IMR-90 (cell line): Measurements from ENCODE around the gene GPC6. TPM values are rescaled to one million over a fixed set of nuclear protein-coding genes. Genes with fewer than 3 reads are reported as not detected.

ENCODE experiments used
- ATAC-seq: fragments of 200-7000 bp; cut with Tn5 transposase; 2 replicates; pipeline ENCODE4 v1.9.1; 2020; ENCODE audit warnings: low read depth, mild to moderate bottlenecking, moderate library complexity
- BruUV-seq: library from RNA; stranded (reverse); fragments of 400-500 nt; replicated peaks from 2 replicates; lab custom pipeline; 2021; lab: Mats Ljungman, UMichigan
- CTCF ChIA-PET: fragments of 300-600 bp; formaldehyde crosslinking; extraction: SDS; loops from one replicate; lab custom pipeline; 2021; ENCODE audit warnings: antibody characterized with exemption; lab: Yijun Ruan, JAX
- POLR2A ChIA-PET: fragments of 300-600 bp; sonication (Branson Sonifier 250); formaldehyde crosslinking; loops from one replicate; lab custom pipeline; 2022; ENCODE audit warnings: antibody characterized with exemption; ENCODE audit not compliant: unreplicated experiment; lab: Charles Lee
- DNase-seq: peaks from one replicate; pipeline ENCODE4 v3.0.0; 2013
- H2AFZ ChIP-seq: replicated peaks from 2 replicates; pipeline ENCODE3; 2013; ENCODE audit warnings: low read length, mild to moderate bottlenecking; ENCODE audit not compliant: poor library complexity
- H2AK5ac ChIP-seq: 2 replicates; pipeline ENCODE4 v1.6.1; 2013; ENCODE audit warnings: low read depth, low read length, inconsistent platforms
- H2AK9ac ChIP-seq: replicated peaks from 2 replicates; pipeline ENCODE3; 2013; ENCODE audit warnings: mild to moderate bottlenecking, low read depth, low read length, moderate library complexity; ENCODE audit not compliant: poor library complexity
- H2BK120ac ChIP-seq: 2 replicates; pipeline ENCODE4 v1.6.1; 2013; ENCODE audit warnings: low read depth, low read length, inconsistent platforms
- H2BK15ac ChIP-seq: 3 replicates; pipeline ENCODE4 v1.6.1; 2013; ENCODE audit warnings: low read depth, low read length, inconsistent platforms
- H2BK20ac ChIP-seq: 2 replicates; pipeline ENCODE4 v1.6.1; 2013; ENCODE audit warnings: low read depth, mild to moderate bottlenecking, inconsistent platforms, low read length, moderate library complexity
- H2BK5ac ChIP-seq: 2 replicates; pipeline ENCODE4 v1.6.1; 2013; ENCODE audit warnings: mild to moderate bottlenecking, low read depth, low read length, inconsistent platforms; ENCODE audit not compliant: poor library complexity, severe bottlenecking
- H3K14ac ChIP-seq: replicated peaks from 2 replicates; pipeline ENCODE4 v1.6.1; 2013; ENCODE audit warnings: low read depth, low read length, inconsistent platforms
- H3K18ac ChIP-seq: 2 replicates; pipeline ENCODE4 v1.6.1; 2013; ENCODE audit warnings: low read depth, low read length, control low read depth
- H3K23ac ChIP-seq: 2 replicates; pipeline ENCODE4 v1.6.1; 2013; ENCODE audit warnings: low read depth, low read length, inconsistent platforms
- H3K27ac ChIP-seq: 2 replicates; pipeline ENCODE4 v1.5.1; 2013; ENCODE audit warnings: mild to moderate bottlenecking, control low read depth, low read length; ENCODE audit not compliant: insufficient read depth
- H3K27me3 ChIP-seq: 2 replicates; pipeline ENCODE4 v1.6.1; 2013; ENCODE audit warnings: low read length; ENCODE audit not compliant: control insufficient read depth, insufficient read depth
- H3K36me3 ChIP-seq: 2 replicates; pipeline ENCODE4 v1.6.1; 2013; ENCODE audit warnings: low read length, mixed read lengths; ENCODE audit not compliant: control insufficient read depth, insufficient read depth
- H3K4ac ChIP-seq: 2 replicates; pipeline ENCODE4 v1.6.1; 2013; ENCODE audit warnings: low read depth, low read length, inconsistent platforms
- H3K4me1 ChIP-seq: 2 replicates; pipeline ENCODE4 v1.6.1; 2013; ENCODE audit warnings: low read length, mixed read lengths; ENCODE audit not compliant: control insufficient read depth, insufficient read depth
- H3K4me2 ChIP-seq: 2 replicates; pipeline ENCODE4 v1.6.1; 2013; ENCODE audit warnings: low read depth, mild to moderate bottlenecking, control low read depth, low read length, moderate library complexity
- H3K4me3 ChIP-seq: 2 replicates; pipeline ENCODE4 v1.5.1; 2013; ENCODE audit warnings: low read depth, mild to moderate bottlenecking, control low read depth, low read length, moderate library complexity; ENCODE audit not compliant: insufficient read depth
- H3K56ac ChIP-seq: 2 replicates; pipeline ENCODE4 v1.6.1; 2013; ENCODE audit warnings: low read length, inconsistent platforms; ENCODE audit not compliant: insufficient read depth; ENCODE audit errors: extremely low read depth
- H3K79me1 ChIP-seq, 2 experiments: 2 replicates each; pipeline ENCODE4 v1.6.1; 2013; ENCODE audit warnings: low read length in 2 of 2, inconsistent platforms in 1 of 2, low read depth in 1 of 2
- H3K9ac ChIP-seq: 2 replicates; pipeline ENCODE4 v1.6.1; 2013; ENCODE audit warnings: low read depth, low read length, control low read depth
- H3K9me1 ChIP-seq: 2 replicates; pipeline ENCODE4 v1.6.1; 2013; ENCODE audit warnings: low read length, inconsistent platforms; ENCODE audit not compliant: insufficient read depth
- H3K9me3 ChIP-seq: 2 replicates; pipeline ENCODE4 v1.6.1; 2013; ENCODE audit warnings: low read length; ENCODE audit not compliant: control insufficient read depth, insufficient read depth
- H4K20me1 ChIP-seq: 2 replicates; pipeline ENCODE4 v1.6.1; 2013; ENCODE audit warnings: low read length, inconsistent platforms; ENCODE audit not compliant: insufficient read depth
- H4K5ac ChIP-seq: 2 replicates; pipeline ENCODE4 v1.6.1; 2013; ENCODE audit warnings: mild to moderate bottlenecking, low read depth, low read length, control low read depth
- H4K8ac ChIP-seq, 2 experiments: 2 replicates each; pipeline ENCODE4 v1.6.1; 2013; ENCODE audit warnings: low read depth in 2 of 2, low read length in 2 of 2, control low read depth in 1 of 2, inconsistent platforms in 1 of 2
- H4K91ac ChIP-seq: 2 replicates; pipeline ENCODE4 v1.6.1; 2013; ENCODE audit warnings: low read depth, low read length, inconsistent platforms; ENCODE audit not compliant: insufficient read depth
- BHLHE40 ChIP-seq: fragments of 150-350 bp; IDR thresholded peaks from 2 replicates; pipeline ENCODE4 v1.6.1; 2016; ENCODE audit warnings: mild to moderate bottlenecking, low read depth, low read length
- CEBPB ChIP-seq: IDR thresholded peaks from 2 replicates; pipeline ENCODE4 v1.6.1; 2012; ENCODE audit warnings: low read depth, low read length, improper control_type of control experiment
- CHD1 ChIP-seq: IDR thresholded peaks from 2 replicates; pipeline ENCODE4 v1.6.1; 2012; ENCODE audit warnings: low read depth, low read length, improper control_type of control experiment
- CTCF ChIP-seq: conservative IDR thresholded peaks from 2 replicates; pipeline ENCODE4 v1.5.1; 2012; ENCODE audit warnings: mild to moderate bottlenecking, low read depth, low read length, improper control_type of control experiment
- ELK1 ChIP-seq: fragments of 150-350 bp; IDR thresholded peaks from 2 replicates; pipeline ENCODE4 v1.6.1; 2016; ENCODE audit warnings: low read depth, mild to moderate bottlenecking, low read length, moderate library complexity, borderline replicate concordance
- FOS ChIP-seq: fragments of 150-350 bp; IDR thresholded peaks from 2 replicates; pipeline ENCODE4 v1.6.1; 2016; ENCODE audit warnings: low read depth, low read length
- MAFK ChIP-seq: IDR thresholded peaks from 2 replicates; pipeline ENCODE4 v1.6.1; 2012; ENCODE audit warnings: low read depth, low read length, improper control_type of control experiment
- MAZ ChIP-seq: IDR thresholded peaks from 2 replicates; pipeline ENCODE4 v1.6.1; 2012; ENCODE audit warnings: low read depth, mild to moderate bottlenecking, low read length, improper control_type of control experiment, moderate library complexity, borderline replicate concordance
- MXI1 ChIP-seq: IDR thresholded peaks from 2 replicates; pipeline ENCODE4 v1.6.1; 2012; ENCODE audit warnings: low read depth, mild to moderate bottlenecking, low read length, moderate library complexity, borderline replicate concordance
- NFE2L2 ChIP-seq: fragments of 150-350 bp; IDR thresholded peaks from 2 replicates; pipeline ENCODE4 v1.6.1; 2016; ENCODE audit warnings: low read depth, mild to moderate bottlenecking, low read length
- POLR2A ChIP-seq: IDR thresholded peaks from 2 replicates; pipeline ENCODE4 v1.6.1; 2012; ENCODE audit warnings: mild to moderate bottlenecking, low read depth, low read length
- RAD21 ChIP-seq: IDR thresholded peaks from 2 replicates; pipeline ENCODE4 v1.6.1; 2012; ENCODE audit warnings: low read length, improper control_type of control experiment
- RCOR1 ChIP-seq: IDR thresholded peaks from 2 replicates; pipeline ENCODE4 v1.6.1; 2012; ENCODE audit warnings: mild to moderate bottlenecking, low read length, improper control_type of control experiment; ENCODE audit not compliant: insufficient replicate concordance
- RFX5 ChIP-seq: IDR thresholded peaks from 2 replicates; pipeline ENCODE4 v1.8.0; 2012; ENCODE audit warnings: low read depth, mild to moderate bottlenecking, low read length, moderate library complexity
- SMC3 ChIP-seq: fragments of 150-350 bp; IDR thresholded peaks from 2 replicates; pipeline ENCODE4 v1.6.1; 2016; ENCODE audit warnings: low read depth, mild to moderate bottlenecking, antibody characterized with exemption, low read length, moderate library complexity
- USF2 ChIP-seq: fragments of 150-350 bp; IDR thresholded peaks from 2 replicates; pipeline ENCODE4 v1.6.1; 2017; ENCODE audit warnings: mild to moderate bottlenecking, antibody characterized with exemption, low read length, low read depth
- WGBS, 2 experiments: methylation state at CpG; one replicate each; pipeline versions ENCODE4 v1.1.5 to v1.1.7; 2013; ENCODE audit warnings: missing lambda C conversion rate in 2 of 2; ENCODE audit not compliant: insufficient read length in 1 of 2; ENCODE audit errors: extremely low coverage in 2 of 2; 5-methylcytosine and 5-hydroxymethylcytosine counted together
- dilution Hi-C: fragments of 300-500 bp; cut with HindIII; formaldehyde crosslinking; loops from one replicate; pipeline ENCODE4 v1.14.3; 2018; ENCODE audit warnings: low sequenced_read_pairs; ENCODE audit not compliant: unreplicated experiment
- in situ Hi-C: fragments of 300-500 bp; cut with MboI; formaldehyde crosslinking; loops from 3 replicates; pipeline ENCODE4 v1.14.3; 2019; ENCODE audit warnings: low sequenced_read_pairs, inconsistent platforms, mixed read lengths
- intact Hi-C: fragments of 100-400 bp; cut with micrococcal nuclease; formaldehyde crosslinking; loops from 2 replicates; pipeline ENCODE4 v1.10.0; 2022
- polyA plus RNA-seq, 3 experiments: library from polyadenylated mRNA; depleted of rRNA; stranded (reverse); fragments of >200 nt; gene quantifications; 2 replicates each; pipeline ENCODE4 v1.2.3, GENCODE V29; 2012; ENCODE audit warnings: low replicate concordance in 1 of 3
- total RNA-seq: library from RNA; depleted of rRNA; stranded (reverse); fragments of >200 nt; gene quantifications from 2 replicates; pipeline ENCODE4 v1.2.3, GENCODE V29; 2012

Gene GPC6
- total and polyA plus RNA-seq, 2 of the 4 experiments (the other 2 are of a cell fraction) = 14.9 to 39.4 TPM

GRCh38 chr13:93649496-93649895 lies 422.9 kb downstream of the GPC6 start:
- H2BK15ac ChIP-seq = no peak overlapping the region
- H2BK5ac ChIP-seq = no peak overlapping the region
- H3K23ac ChIP-seq = no peak overlapping the region
- H3K4me1 ChIP-seq = no peaks in the 10 kb centered on the region
- H3K9me1 ChIP-seq = no peaks in the 10 kb centered on the region
- no peaks in the 10 kb centered on the region for H3K27me3 ChIP-seq
- no CpG with 5 or more reads among the region's 2 CpGs for WGBS, 2 experiments
- H2AFZ ChIP-seq = no peak overlapping the region
- no peak overlapping the region for H3K4me3 ChIP-seq
- H3K27ac ChIP-seq = no peak overlapping the region
- H2BK120ac ChIP-seq = no peak overlapping the region
- H2AK9ac ChIP-seq = no peak overlapping the region
- no peak for TF ChIP-seq POLR2A
- no peak for TF ChIP-seq RFX5
- TF ChIP-seq RCOR1 = no peak
- no peak for TF ChIP-seq NFE2L2
- TF ChIP-seq RAD21 = no peak
- no peak for TF ChIP-seq CTCF
- TF ChIP-seq FOS = no peak
- TF ChIP-seq CEBPB = no peak
- TF ChIP-seq CHD1 = no peak
- TF ChIP-seq BHLHE40 = no peak
- no peak for TF ChIP-seq MAFK
- no peak for TF ChIP-seq ELK1
- no peak for TF ChIP-seq MAZ
- no peak for TF ChIP-seq SMC3
- TF ChIP-seq USF2 = no peak
- no peak for TF ChIP-seq MXI1
- CTCF ChIA-PET = no interaction called here
- H4K20me1 ChIP-seq = no peaks in the 10 kb centered on the region
- no peaks in the 10 kb centered on the region for H3K79me1 ChIP-seq
- no peak overlapping the region for H4K8ac ChIP-seq
- POLR2A ChIA-PET = no interaction called here
- no TSS peak for BruUV-seq
- no peak for ATAC-seq
- no peak overlapping the region for H3K9ac ChIP-seq
- in situ Hi-C loops = no loop called here
- intact Hi-C loops = no loop called here
- no peaks in the 10 kb centered on the region for H3K9me3 ChIP-seq
- H3K36me3 ChIP-seq = no peaks in the 10 kb centered on the region
- H3K18ac ChIP-seq = no peak overlapping the region
- H3K14ac ChIP-seq = no peak overlapping the region
- no peak overlapping the region for H2AK5ac ChIP-seq
- dilution Hi-C loops = no loop called here
- DNase-seq = no peak
- H3K4me2 ChIP-seq = no peak overlapping the region
- H3K56ac ChIP-seq = no peak overlapping the region
- no peak overlapping the region for H4K91ac ChIP-seq
- H4K5ac ChIP-seq = no peak overlapping the region
- H2BK20ac ChIP-seq = no peak overlapping the region
- no peak overlapping the region for H3K4ac ChIP-seq
